ENCODE results near the gene VWA2.

Gene VWA2, protein sequence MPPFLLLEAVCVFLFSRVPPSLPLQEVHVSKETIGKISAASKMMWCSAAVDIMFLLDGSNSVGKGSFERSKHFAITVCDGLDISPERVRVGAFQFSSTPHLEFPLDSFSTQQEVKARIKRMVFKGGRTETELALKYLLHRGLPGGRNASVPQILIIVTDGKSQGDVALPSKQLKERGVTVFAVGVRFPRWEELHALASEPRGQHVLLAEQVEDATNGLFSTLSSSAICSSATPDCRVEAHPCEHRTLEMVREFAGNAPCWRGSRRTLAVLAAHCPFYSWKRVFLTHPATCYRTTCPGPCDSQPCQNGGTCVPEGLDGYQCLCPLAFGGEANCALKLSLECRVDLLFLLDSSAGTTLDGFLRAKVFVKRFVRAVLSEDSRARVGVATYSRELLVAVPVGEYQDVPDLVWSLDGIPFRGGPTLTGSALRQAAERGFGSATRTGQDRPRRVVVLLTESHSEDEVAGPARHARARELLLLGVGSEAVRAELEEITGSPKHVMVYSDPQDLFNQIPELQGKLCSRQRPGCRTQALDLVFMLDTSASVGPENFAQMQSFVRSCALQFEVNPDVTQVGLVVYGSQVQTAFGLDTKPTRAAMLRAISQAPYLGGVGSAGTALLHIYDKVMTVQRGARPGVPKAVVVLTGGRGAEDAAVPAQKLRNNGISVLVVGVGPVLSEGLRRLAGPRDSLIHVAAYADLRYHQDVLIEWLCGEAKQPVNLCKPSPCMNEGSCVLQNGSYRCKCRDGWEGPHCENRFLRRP

DNA sequence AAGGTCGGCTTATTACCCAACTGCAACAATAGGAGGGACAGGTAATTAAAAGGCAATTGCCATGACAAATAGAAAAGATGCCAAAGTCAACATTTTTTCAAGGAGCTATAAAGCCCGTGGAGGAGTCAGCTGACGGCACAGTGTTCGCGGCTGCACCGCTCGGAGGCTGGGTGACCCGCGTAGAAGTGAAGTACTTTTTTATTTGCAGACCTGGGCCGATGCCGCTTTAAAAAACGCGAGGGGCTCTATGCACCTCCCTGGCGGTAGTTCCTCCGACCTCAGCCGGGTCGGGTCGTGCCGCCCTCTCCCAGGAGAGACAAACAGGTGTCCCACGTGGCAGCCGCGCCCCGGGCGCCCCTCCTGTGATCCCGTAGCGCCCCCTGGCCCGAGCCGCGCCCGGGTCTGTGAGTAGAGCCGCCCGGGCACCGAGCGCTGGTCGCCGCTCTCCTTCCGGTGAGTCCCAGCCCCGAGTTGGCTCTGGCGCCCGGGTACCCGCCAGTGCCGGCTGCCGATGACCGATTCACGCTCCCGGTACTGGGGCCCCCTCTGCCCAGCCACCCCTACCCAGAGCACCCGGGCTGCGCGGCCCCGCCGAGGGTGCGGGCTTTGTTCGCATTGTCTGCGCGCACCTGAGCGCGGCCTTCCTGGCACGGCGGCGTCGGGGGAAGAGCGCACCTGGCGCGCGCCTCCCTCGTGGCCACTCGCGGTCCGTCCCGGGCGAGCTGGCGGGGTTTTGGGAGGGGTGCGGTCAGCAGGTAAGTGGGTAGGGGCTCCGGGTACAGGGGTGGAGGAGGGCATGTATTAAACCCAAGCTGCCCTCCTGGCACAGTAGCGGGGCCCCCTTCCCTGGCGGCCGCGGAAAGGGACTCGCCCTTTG is at the start of gene VWA2:
Gene VWA2 (plus strand): TSS at position 138 of the 877 bp plus-strand sequence. CDS start 9,460 bp downstream, outside the sequence.
- DNase-seq (ENCODE audit: low read depth): no peak

DNA sequence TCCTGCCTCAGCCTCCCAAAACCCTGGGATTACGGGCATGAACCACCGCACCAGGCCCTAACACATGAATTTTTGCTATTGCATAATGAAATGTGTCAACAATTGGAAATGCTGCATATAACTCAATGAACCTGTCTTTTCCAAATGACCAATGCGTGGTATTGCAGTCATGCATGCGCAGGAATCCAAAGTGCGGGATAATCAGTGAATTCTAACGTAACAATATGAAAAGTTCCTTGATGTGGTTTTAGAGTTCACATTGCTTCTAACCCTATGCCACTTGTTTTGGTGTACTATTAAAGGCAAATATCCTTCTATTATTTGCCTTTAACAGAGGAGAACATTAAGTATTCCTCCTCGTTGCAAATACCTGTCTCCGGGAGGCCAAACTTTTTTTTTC is 49.4 kb upstream of the VWA2 start:
- no peak for DNase-seq (ENCODE audit: low read depth)

DNA sequence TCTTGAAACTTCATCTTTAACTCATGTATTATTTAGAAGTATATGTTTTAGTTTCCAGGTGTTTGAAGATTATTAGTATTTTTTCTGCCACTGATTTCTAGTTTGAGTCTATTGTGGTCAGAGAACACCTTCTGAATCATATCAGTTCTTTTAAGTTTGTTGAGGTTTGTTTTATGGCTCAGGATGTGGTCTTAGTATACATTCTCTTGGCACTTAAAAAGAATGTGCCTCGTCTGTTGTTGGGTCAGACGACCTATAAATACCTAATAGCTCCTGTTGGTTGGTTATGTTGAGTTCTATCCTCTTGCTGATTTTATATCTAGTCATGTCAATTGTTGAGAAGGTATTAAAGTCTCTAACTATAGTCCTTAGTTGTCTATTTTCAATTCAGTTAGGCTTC is 44.0 kb upstream of the VWA2 start:
- no peak for DNase-seq (ENCODE audit: low read depth)

DNA sequence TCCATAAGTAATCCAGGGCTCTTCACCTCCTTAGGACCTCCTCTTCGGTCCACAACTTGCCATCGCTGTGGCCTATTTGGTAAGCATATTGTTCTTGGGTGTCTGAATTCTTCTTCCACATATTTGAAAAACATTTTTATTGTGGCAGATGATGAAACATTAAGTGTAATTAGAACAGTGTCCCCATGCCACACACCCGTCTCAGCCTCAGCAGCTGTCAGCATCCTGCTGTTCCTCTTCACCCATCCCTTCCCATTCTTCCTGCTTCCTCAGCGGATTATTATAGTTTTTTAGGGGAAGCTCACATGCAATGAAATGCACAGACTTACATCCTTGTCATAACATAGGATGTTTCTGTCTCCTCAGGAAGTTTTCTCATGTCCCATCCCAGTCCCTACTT is 39.8 kb upstream of the VWA2 start:
- DNase-seq (ENCODE audit: low read depth): no peak

DNA sequence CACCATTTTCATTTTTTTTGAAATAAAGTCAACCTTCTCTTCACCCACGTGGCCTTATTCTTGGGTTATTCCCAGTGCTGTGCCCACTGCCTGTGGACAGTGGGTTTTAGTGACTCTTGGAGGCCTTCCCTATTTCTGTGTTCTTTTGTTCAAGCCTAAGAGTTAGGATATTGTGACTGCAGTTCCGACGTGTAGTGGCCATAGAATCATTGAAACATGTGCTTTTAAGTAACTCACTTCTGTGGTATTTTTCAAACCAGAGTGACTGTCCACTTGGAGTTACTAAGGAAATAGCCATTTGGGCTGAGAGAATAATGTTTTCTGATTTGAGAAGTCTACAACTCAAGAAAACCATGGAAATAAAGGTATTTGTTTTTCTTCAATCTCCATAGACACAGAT is 36.2 kb upstream of the VWA2 start:
- no peak for DNase-seq (ENCODE audit: low read depth)

DNA sequence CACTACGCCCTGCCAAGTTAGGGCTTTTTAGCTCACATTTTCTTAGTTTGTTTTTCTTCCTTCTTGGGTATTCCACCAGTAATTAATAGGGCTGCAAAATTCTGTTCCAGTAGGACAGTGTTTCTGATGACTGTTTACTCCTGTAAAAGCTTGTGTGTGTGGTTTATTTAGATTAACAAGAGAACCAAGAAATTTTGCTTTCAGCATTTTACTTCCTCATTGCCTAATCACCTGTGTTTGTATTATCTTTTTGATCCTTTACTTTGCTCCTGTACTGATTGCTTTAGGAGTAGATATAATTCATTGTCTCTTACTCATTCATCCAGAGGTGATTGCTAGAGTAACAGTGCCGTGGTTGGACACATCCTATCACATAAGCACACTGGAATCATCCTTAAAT is 32.2 kb upstream of the VWA2 start:
- no peak for DNase-seq (ENCODE audit: low read depth)

DNA sequence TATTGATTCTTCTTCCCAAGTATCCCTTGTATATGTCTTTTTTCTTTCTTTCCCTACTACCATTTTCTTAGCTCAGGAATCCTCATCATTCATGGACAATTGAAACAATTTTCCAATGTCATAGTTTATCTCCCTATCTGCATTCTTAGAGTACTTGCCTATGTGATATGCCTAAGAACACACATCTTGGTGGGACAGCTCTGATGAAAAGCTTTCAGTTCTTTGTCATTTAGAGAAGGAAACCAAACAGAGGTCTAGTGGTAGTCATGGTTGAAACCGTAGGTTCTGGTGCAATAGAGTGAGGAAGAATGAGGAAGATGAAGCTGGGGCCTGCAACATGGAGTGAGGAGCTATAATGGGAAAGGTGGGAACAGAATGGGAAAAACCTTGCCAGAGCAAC is 31.7 kb upstream of the VWA2 start:
- no peak for DNase-seq (ENCODE audit: low read depth)

DNA sequence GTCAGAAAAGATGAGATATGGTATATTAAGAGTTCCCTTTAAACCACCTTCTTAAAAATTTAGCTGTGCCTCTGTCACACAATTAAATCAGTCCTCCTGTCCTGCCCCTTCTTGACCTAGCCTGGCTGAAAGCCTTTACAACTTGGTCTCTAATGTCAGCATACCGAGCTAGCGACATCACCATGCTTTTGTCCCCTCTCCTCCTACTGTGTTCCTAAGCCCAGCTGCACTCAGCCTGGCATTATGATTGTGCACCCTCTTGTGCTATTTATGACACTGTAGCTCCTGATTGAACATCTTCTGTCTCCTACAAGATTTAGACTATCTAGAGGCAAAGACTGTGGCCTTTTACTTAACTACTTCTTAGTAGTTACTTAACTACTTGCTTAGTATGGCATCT is 30.7 kb upstream of the VWA2 start:
- no peak for DNase-seq (ENCODE audit: low read depth)

DNA sequence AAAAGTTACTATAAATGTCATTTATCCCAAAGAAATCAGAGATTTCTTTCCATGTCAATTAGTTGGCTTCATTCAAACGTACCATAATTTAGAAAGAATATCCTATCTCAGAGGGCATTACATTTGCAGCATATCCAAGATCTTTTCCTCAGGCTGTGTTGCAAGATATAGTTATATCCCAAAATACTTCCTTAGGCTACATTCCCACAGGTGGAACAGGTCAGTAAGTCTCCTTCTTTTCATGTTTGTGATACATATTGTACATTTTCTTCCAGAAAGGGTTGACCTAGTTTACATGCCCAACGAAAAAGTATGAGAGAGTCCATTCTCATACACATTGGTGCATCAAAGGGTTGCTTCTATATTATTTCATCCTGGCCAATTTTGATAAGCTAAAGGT is 26.9 kb upstream of the VWA2 start:
- DNase-seq (ENCODE audit: low read depth): no peak

DNA sequence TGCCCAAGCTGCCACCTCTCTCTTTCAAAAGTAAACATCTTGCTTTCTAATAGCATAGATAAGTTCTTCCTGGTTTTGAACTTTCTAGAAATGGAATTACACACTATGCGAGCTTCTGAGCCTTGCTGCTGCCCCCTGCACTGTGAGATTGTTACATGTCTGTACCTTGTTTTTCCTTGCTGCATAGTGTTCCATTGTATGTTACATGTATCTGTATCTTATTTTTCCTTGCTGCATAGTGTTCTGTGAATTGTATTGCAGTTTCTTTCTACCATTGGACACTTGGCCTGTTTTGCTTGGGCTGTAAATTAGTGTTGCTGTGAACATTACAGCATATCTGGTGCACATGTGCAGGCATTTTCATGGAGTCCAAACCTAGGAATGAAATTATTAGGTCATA is 24.0 kb upstream of the VWA2 start:
- DNase-seq (ENCODE audit: low read depth): no peak

DNA sequence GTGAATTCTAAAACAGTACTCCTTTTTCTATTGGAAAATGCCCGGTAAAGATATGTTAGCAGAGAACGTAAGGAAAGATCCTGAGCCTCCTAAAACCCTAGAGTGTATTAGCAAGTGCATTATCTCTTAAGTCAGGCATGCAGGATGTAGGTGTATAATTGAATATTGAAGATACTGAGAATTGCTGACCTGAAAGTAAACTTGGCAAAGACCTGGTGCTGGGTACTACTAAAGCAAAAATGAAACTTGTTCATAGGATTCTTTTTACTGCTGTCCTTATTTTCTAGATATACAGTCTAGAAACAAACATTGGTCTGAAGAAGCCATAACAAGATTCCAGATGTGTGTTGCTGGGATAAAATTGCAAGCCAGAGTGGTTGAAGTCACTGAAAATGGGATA is 18.8 kb upstream of the VWA2 start:
- DNase-seq (ENCODE audit: low read depth): no peak

DNA sequence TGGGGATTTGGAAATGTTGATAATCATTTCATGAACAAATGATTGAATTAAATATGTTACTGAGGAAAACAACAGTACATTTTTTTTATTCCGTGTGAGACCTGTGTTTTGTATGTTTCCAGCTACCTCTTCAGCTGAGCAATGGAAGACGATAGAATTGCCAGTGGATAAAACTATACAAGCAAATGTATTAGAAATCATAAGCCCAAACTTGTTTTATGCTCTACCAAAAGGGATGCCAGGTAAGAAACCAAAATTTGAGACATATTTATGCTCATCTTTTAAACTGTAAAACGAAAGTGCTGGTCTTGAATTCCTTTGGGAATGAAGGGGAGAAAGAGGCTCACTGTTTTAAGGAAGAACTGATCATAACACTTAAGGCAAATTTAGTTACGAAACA is 17.8 kb upstream of the VWA2 start:
- no peak for DNase-seq (ENCODE audit: low read depth)

DNA sequence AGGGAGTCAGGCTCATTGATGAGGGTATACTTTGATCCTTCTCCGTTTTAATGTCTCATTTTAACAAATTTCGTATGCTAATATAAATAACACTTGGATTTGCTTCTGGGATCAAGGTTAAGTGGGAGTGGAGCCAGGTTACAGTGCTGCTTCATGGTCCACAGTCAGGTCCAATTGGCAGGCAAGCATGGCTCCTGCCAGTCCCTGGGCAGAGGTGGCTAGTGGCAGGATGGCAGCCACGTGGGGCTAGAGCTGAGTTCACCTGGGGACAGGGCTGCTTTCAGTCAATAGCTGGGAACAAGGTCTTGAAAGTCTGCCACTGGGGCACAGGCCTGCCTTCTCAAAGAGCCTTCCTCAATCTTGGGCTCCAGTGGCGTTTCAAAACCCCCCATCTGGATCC is 16.0 kb upstream of the VWA2 start:
- no peak for DNase-seq (ENCODE audit: low read depth)

DNA sequence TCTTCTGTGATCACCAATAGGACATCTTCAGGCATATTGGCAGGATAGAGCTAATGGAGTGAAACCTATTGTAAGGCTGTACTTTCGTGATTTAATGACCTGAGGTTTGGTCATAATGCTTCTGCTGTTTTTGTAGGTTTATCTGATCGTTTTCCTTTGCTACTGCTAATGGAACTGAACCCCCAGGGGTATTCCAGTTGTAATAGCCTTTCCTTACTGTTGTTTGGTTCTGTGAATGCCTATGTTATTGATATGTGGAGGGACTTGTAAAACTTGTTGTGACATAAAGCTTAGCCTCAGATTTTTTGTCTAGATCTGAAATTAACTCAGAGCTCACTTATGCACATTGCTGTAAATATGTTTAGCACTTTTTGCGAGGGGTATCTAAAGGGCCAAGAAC is 10.9 kb upstream of the VWA2 start:
- no peak for DNase-seq (ENCODE audit: low read depth)

DNA sequence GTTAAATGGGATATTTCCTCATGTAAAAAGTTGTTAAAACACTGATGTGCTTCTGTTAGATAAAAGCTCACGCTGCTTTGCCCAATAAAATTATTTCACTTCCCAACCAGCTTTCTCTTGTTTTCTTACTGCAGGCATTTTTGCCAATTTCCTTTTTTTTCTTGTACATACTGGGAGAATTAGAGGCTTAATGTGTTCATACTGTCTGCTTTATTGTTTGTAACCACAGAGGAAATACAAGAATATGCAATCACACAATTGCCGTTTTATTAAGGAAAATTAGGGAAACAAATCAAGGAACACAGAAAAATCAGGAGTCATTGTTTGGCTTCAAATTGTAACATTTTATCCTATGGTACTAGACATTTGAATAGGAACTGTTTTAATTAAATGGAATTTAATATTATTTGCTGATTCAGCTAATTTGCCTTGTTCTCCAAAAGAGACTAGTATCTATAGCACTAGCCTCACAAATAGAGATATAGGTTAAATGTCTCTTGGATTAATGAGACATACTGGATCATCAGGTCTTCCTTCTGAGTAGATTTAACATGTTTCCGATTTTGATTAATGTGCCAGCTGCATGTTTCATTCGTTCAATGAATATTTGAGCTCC is 6.4 kb upstream of the VWA2 start:
- no peak for DNase-seq (ENCODE audit: low read depth)

DNA sequence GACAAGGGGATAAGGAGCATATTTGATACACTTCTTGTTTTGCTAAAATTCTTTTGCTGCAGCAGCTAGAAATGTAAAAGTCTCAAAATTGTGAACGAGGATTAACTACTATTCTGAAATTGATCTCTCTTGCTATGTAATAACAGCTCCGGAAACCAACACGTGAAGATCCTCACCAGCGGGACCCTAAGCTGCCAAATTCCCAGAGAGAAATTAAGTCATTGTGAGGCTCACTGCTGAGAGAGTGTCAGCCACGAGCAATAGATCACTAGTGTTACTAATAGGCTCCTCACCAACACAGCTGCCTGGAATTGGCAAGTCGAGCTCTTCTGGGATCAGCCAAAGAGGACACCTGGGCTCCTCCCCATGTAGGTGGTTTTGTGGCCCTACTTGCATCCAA is 5.6 kb upstream of the VWA2 start:
- no peak for DNase-seq (ENCODE audit: low read depth)

DNA sequence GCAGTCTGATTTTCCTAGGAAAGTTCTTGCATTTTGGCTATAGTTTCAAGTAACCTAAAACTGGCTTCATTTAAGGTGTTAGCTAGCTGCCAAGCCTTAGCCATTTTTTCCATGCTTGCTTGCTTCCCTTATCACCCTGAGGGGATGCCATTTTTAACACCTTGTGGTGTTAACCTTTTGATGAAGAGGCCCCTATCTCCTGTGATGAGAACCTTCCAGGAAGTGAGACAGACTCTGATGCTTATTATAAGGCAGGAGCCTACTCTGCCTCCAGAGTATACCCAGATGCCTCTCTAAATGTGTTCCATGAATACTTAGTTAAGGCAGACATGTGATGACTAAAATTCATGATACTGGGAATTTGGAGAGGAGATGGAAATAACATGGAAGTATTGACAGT is 4.9 kb upstream of the VWA2 start:
- DNase-seq (ENCODE audit: low read depth): no peak

DNA sequence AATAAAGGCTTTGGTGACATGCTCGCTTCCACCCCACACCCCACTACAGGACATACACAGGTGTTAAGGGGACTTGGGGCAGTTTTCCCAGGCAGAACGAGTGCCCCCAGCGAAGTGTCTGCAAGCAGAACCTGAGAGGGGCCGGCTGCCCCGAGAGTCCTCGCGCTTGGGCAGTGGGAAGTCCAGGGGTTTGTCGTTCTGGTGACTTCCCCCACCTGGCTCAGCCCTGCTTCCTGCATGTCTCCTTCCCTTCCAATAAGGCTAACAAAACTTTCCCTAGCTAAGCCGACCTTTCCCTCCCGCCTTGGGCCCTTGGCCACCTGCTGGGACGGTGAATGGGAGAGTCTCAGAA is 916 bp downstream of the VWA2 start:
- DNase-seq (ENCODE audit: low read depth): no peak

DNA sequence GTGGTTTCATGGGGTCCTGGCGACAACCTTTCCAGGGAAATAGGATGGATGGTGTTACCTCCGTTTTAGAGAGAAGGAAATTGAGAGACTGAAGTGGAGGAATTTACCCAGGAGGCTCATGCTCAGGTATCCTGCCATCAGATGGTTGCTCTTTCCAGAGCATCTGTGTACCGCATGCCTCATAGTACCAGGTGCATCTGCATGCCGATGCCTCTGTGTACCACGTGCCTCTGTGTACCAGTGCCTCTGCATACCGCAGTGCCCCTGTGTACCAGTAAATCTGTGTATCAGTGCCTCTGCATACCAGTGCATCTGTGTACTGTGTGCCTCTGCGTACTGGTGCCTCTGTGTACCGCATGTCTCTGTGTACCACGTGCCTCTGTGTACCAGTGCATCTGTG is 3.2 kb downstream of the VWA2 start:
- no peak for DNase-seq (ENCODE audit: low read depth)

DNA sequence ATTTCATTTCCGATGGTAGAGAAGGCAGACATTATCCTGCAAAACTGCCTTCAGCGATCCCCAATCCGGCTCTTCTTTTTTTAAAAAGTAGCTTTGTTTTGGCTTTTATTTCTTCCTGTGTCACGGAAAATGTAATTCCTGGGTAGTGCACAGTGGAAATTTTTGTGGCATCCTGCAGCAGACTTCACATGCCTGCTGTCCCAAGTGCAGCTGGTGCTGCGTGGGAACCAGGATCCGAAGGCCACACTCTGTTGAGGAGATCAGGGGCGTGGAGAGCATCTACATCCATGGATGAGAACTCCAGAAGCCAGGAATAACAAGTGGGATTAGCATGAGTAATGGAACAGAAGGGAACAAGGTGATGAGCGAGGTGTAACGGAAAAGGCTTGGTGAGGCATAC is 4.6 kb downstream of the VWA2 start:
- no peak for DNase-seq (ENCODE audit: low read depth)

DNA sequence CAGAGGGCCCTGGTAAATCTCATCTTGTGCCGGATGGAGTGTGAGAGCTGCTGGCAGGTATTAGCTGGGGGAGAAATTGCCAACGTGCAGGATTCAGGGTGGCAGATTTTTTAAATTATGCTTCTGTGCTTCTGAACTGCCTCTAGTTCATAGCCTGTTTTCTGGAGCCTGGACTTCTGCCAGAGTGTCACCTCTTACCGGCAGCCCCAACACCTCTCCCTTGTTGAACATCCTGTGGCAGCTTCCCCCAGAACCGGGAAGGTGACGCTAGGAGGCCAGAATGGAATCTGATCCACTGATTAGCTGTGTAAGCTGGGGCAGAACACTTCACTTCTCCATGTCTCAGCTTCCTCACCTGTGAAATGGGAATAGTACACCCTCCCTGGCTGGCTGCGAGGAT is 5.1 kb downstream of the VWA2 start:
- DNase-seq (ENCODE audit: low read depth): no peak

DNA sequence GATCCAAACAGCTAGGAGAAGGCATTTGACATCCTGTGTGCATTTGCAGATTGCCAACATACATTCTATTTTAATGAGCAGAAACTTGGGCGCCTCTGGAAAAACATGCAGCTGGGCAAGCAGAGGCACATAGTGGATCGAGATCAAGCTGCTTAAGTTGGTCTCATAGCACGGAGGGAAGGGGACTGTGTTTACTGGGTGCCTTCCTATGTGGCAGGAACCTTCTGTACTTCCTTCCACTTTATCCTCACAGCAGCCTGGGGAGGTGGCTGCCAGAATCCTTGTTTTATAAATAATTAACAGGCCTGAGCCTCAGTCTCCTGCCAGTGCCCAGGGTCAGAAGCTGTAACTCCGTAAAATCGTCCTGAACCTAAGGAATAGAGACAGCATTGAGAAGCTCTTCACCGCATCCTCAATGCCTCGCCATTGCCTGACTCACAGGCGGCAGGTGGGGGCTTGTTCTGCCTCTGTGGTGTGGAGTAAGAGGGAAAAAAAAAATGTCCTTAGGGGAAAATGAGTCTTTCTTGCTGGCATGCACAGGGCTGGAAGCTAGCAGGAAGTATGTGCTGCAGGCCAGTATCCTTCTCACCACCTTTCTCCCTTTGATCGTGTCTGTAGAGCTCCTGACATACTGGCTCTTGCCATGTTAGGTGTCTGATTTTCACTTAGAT is 6.2 kb downstream of the VWA2 start:
- no peak for DNase-seq (ENCODE audit: low read depth)

Data from T-helper 22 cell (primary cell).